ENCODE results near the gene TTLL1.

The TTLL1 gene

GRCh38 chr22:42990131-42990838 is 98.9 kb downstream of the TTLL1 start:
- no peak for DNase-seq

Data from right forelimb (tissue), 1 donor.